Measurements from ENCODE around the gene NDUFV3.

DNA sequence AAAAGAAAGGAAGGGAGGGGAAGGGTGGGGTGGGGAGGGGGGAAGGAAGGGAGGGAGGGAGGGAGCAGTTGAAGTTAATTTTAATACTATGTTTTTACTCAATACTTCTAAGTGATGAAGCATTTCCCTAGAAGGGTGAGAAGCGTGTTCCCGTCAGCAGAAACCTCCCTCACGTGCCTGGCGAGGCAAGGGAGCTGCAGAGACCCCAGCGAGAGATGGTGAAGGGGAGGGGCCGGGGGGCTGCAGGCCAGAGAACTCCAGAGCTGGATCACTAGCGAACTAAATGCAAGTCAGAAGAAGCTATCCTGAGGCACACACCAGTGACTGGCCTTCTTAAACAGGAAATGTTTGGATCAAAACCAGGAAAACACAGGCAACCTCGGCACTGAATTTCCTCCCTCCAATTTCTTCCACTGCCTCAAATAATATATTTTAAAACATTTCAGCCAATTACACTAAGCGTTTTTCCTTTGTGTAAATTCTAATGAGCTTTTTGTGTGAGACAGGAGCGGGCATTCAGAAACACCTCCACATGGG, 31.7 kb upstream of the NDUFV3 start:
- no peak for TF ChIP-seq ZNF175 (tag by site-specific recombination; IDR thresholded peaks at IDR 0.05)
- TF ChIP-seq, protein P1, sequence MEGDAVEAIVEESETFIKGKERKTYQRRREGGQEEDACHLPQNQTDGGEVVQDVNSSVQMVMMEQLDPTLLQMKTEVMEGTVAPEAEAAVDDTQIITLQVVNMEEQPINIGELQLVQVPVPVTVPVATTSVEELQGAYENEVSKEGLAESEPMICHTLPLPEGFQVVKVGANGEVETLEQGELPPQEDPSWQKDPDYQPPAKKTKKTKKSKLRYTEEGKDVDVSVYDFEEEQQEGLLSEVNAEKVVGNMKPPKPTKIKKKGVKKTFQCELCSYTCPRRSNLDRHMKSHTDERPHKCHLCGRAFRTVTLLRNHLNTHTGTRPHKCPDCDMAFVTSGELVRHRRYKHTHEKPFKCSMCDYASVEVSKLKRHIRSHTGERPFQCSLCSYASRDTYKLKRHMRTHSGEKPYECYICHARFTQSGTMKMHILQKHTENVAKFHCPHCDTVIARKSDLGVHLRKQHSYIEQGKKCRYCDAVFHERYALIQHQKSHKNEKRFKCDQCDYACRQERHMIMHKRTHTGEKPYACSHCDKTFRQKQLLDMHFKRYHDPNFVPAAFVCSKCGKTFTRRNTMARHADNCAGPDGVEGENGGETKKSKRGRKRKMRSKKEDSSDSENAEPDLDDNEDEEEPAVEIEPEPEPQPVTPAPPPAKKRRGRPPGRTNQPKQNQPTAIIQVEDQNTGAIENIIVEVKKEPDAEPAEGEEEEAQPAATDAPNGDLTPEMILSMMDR (tag by site-specific recombination; IDR thresholded peaks at IDR 0.05): no peak
- TF ChIP-seq ZBTB7A (tag by site-specific recombination; IDR thresholded peaks at IDR 0.05; ENCODE audit: low read depth): no peak
- TF ChIP-seq ZNF138 (tag by site-specific recombination; IDR thresholded peaks at IDR 0.05; ENCODE audit: borderline replicate concordance): no peak
- no peak for TF ChIP-seq ZNF114 (tag by site-specific recombination; IDR thresholded peaks at IDR 0.05)
- TF ChIP-seq ZNF274 (IDR thresholded peaks at IDR 0.05; ENCODE audit: low read length): no peak
- no peak for TF ChIP-seq ZNF274 (tag by site-specific recombination; IDR thresholded peaks at IDR 0.05; ENCODE audit: borderline replicate concordance)
- no peak for TF ChIP-seq ZNF121 (tag by site-specific recombination; IDR thresholded peaks at IDR 0.05)
- TF ChIP-seq ZNF510 (tag by site-specific recombination; IDR thresholded peaks at IDR 0.05; ENCODE audit: insufficient replicate concordance): no peak
- TF ChIP-seq, protein P2, sequence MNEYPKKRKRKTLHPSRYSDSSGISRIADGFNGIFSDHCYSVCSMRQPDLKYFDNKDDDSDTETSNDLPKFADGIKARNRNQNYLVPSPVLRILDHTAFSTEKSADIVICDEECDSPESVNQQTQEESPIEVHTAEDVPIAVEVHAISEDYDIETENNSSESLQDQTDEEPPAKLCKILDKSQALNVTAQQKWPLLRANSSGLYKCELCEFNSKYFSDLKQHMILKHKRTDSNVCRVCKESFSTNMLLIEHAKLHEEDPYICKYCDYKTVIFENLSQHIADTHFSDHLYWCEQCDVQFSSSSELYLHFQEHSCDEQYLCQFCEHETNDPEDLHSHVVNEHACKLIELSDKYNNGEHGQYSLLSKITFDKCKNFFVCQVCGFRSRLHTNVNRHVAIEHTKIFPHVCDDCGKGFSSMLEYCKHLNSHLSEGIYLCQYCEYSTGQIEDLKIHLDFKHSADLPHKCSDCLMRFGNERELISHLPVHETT (tag by site-specific recombination; IDR thresholded peaks at IDR 0.05): no peak
- TF ChIP-seq, protein P3, sequence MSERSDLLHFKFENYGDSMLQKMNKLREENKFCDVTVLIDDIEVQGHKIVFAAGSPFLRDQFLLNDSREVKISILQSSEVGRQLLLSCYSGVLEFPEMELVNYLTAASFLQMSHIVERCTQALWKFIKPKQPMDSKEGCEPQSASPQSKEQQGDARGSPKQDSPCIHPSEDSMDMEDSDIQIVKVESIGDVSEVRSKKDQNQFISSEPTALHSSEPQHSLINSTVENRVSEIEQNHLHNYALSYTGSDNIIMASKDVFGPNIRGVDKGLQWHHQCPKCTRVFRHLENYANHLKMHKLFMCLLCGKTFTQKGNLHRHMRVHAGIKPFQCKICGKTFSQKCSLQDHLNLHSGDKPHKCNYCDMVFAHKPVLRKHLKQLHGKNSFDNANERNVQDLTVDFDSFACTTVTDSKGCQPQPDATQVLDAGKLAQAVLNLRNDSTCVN (tag by site-specific recombination; optimal IDR thresholded peaks at IDR 0.05): no peak
- no peak for TF ChIP-seq MZF1 (tag by site-specific recombination; IDR thresholded peaks at IDR 0.05; ENCODE audit: borderline replicate concordance)
